Measurements from ENCODE around the gene PLXNB1.

PLXNB1 gene

DNA sequence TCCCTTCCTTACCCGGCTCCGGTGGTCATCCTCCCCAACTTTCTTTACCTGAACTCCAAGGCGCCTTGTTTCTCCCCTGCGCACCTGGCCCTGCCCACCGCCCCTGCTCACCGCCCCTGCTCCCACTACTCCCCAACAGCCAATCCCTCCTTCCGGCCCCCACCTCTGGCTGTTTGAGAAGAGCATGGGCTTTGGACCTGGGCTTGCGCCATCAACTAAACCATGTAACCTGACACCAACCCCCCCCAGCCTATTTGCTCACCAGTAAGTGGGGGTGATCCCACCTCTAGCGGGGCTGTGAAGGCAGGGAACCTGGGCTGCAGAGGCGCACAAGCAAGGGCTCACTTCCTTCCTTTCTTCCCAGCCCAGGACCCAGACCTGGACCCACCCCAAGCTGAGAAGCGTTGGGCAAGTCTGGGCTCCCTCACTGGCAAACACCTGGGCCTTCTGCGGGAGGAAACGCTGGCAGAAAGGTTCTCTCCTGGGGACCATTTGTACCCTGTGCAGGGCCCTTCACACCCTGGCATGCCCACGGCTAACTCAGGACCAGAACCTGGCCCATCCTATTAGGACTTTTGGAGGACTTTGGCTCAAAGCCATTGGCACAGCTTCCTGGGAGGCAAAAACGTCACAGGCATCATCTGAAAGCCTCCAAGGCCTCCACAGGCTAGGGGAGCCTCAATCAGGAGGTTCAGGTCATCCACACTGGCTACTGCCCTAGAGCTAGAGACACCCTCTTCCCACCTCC lies at the start of gene PLXNB1 (continued):
- peak; percentile 70 for TF ChIP-seq ZBTB7A (tag by site-specific recombination; IDR thresholded peaks at IDR 0.05; ENCODE audit: low read depth)
- TF ChIP-seq RBAK (tag by site-specific recombination; IDR thresholded peaks at IDR 0.05): no peak
- TF ChIP-seq ZSCAN16 (tag by site-specific recombination; IDR thresholded peaks at IDR 0.05): no peak
- TF ChIP-seq, protein P1, sequence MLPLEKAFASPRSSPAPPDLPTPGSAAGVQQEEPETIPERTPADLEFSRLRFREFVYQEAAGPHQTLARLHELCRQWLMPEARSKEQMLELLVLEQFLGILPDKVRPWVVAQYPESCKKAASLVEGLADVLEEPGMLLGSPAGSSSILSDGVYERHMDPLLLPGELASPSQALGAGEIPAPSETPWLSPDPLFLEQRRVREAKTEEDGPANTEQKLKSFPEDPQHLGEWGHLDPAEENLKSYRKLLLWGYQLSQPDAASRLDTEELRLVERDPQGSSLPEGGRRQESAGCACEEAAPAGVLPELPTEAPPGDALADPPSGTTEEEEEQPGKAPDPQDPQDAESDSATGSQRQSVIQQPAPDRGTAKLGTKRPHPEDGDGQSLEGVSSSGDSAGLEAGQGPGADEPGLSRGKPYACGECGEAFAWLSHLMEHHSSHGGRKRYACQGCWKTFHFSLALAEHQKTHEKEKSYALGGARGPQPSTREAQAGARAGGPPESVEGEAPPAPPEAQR (tag by site-specific recombination; IDR thresholded peaks at IDR 0.05): no peak
- no peak for TF ChIP-seq ZBTB6 (tag by site-specific recombination; IDR thresholded peaks at IDR 0.05)
- TF ChIP-seq ZNF600 (tag by site-specific recombination; IDR thresholded peaks at IDR 0.05): peak; percentile 97
- no peak for TF ChIP-seq ZNF248 (tag by site-specific recombination; IDR thresholded peaks at IDR 0.05)
- TF ChIP-seq ZNF426 (tag by site-specific recombination; IDR thresholded peaks at IDR 0.05): no peak
- TF ChIP-seq ZNF280C (tag by site-specific recombination; IDR thresholded peaks at IDR 0.05): no peak
- TF ChIP-seq ZNF274 (IDR thresholded peaks at IDR 0.05; ENCODE audit: low read length): no peak
- no peak for TF ChIP-seq ZNF274 (tag by site-specific recombination; IDR thresholded peaks at IDR 0.05; ENCODE audit: borderline replicate concordance)
- TF ChIP-seq AEBP2 (tag by site-specific recombination; IDR thresholded peaks at IDR 0.05; ENCODE audit: borderline replicate concordance): no peak
- no peak for TF ChIP-seq ZNF112 (tag by site-specific recombination; IDR thresholded peaks at IDR 0.05)
- TF ChIP-seq KLF1 (tag by site-specific recombination; IDR thresholded peaks at IDR 0.05): 0 out of 2 replicates have a peak, but pooled peaks have one; percentile 48
- TF ChIP-seq ZNF677 (tag by site-specific recombination; IDR thresholded peaks at IDR 0.05): no peak
- TF ChIP-seq ZNF18 (tag by site-specific recombination; IDR thresholded peaks at IDR 0.05): peak; percentile 72
- TF ChIP-seq ZFHX2 (tag by site-specific recombination; conservative IDR thresholded peaks at IDR 0.05): peak; percentile 85
- no peak for TF ChIP-seq ZNF639 (tag by site-specific recombination; IDR thresholded peaks at IDR 0.05)
- no peak for TF ChIP-seq ZSCAN30 (tag by site-specific recombination; IDR thresholded peaks at IDR 0.05)
- no peak for TF ChIP-seq ZNF529 (tag by site-specific recombination; IDR thresholded peaks at IDR 0.05; ENCODE audit: insufficient replicate concordance)
- no peak for TF ChIP-seq ZNF561 (tag by site-specific recombination; IDR thresholded peaks at IDR 0.05; ENCODE audit: borderline replicate concordance)
- TF ChIP-seq, protein P2, sequence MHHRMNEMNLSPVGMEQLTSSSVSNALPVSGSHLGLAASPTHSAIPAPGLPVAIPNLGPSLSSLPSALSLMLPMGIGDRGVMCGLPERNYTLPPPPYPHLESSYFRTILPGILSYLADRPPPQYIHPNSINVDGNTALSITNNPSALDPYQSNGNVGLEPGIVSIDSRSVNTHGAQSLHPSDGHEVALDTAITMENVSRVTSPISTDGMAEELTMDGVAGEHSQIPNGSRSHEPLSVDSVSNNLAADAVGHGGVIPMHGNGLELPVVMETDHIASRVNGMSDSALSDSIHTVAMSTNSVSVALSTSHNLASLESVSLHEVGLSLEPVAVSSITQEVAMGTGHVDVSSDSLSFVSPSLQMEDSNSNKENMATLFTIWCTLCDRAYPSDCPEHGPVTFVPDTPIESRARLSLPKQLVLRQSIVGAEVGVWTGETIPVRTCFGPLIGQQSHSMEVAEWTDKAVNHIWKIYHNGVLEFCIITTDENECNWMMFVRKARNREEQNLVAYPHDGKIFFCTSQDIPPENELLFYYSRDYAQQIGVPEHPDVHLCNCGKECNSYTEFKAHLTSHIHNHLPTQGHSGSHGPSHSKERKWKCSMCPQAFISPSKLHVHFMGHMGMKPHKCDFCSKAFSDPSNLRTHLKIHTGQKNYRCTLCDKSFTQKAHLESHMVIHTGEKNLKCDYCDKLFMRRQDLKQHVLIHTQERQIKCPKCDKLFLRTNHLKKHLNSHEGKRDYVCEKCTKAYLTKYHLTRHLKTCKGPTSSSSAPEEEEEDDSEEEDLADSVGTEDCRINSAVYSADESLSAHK (tag by site-specific recombination; IDR thresholded peaks at IDR 0.05): 0 out of 2 replicates have a peak, but pooled peaks have one; percentile 32
- no peak for TF ChIP-seq ZNF837 (tag by site-specific recombination; IDR thresholded peaks at IDR 0.05)
- no peak for TF ChIP-seq ZNF747 (tag by site-specific recombination; IDR thresholded peaks at IDR 0.05)
- TF ChIP-seq ZNF48 (tag by site-specific recombination; IDR thresholded peaks at IDR 0.05): no peak
- TF ChIP-seq, protein P3, sequence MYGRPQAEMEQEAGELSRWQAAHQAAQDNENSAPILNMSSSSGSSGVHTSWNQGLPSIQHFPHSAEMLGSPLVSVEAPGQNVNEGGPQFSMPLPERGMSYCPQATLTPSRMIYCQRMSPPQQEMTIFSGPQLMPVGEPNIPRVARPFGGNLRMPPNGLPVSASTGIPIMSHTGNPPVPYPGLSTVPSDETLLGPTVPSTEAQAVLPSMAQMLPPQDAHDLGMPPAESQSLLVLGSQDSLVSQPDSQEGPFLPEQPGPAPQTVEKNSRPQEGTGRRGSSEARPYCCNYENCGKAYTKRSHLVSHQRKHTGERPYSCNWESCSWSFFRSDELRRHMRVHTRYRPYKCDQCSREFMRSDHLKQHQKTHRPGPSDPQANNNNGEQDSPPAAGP (tag by site-specific recombination; IDR thresholded peaks at IDR 0.05): peak; percentile 79
- no peak for TF ChIP-seq SETDB1 (IDR thresholded peaks at IDR 0.05; ENCODE audit: insufficient read length, low read length)

Measured in HEK293 (cell line).